Measurements from ENCODE around the gene VAT1L.

DNA sequence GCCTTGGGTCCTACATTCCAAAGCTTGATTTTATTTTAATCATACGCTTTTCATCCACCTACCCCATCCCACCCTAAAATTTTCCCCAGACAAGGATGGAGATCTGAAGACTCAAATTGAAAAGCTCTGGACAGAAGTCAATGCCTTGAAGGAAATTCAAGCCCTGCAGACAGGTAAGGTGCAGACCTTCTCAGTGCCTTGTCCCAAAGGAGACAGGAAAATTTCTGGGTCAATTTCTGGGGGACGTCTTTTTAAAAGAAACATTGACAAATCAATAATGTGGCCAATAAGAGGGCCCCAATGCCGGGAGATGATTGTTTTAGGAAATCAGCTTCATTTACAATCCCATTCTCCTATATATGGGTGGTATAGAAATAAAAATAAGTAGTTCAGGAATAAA, 239.7 kb downstream of the VAT1L start:
- TF ChIP-seq, protein P1, sequence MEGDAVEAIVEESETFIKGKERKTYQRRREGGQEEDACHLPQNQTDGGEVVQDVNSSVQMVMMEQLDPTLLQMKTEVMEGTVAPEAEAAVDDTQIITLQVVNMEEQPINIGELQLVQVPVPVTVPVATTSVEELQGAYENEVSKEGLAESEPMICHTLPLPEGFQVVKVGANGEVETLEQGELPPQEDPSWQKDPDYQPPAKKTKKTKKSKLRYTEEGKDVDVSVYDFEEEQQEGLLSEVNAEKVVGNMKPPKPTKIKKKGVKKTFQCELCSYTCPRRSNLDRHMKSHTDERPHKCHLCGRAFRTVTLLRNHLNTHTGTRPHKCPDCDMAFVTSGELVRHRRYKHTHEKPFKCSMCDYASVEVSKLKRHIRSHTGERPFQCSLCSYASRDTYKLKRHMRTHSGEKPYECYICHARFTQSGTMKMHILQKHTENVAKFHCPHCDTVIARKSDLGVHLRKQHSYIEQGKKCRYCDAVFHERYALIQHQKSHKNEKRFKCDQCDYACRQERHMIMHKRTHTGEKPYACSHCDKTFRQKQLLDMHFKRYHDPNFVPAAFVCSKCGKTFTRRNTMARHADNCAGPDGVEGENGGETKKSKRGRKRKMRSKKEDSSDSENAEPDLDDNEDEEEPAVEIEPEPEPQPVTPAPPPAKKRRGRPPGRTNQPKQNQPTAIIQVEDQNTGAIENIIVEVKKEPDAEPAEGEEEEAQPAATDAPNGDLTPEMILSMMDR (IDR thresholded peaks at IDR 0.05; ENCODE audit: borderline replicate concordance, extremely low read depth, low read length, poor library complexity, severe bottlenecking), result no peak
- no peak for TF ChIP-seq EZH2 (IDR thresholded peaks at IDR 0.05; ENCODE audit: borderline replicate concordance, low read depth, low read length, severe bottlenecking)
